HCT116 (cell line): ENCODE results near the gene FREY1.

Experiments
- CEBPB ChIP-seq: IDR thresholded peaks from 2 replicates; pipeline ENCODE4 v1.6.1; 2012; ENCODE audit warnings: low read depth
- ELF1 ChIP-seq: IDR thresholded peaks from 2 replicates; pipeline ENCODE4 v1.6.1; 2012; ENCODE audit warnings: low read depth, borderline replicate concordance
- EZH2 ChIP-seq: fragments of 200-600 bp; sonication (generic); IDR thresholded peaks from 2 replicates; pipeline ENCODE4 v1.6.1; 2017; ENCODE audit warnings: antibody characterized with exemption, mixed run types
- EZH2phosphoT487 ChIP-seq: fragments of 200-600 bp; IDR thresholded peaks from 2 replicates; pipeline ENCODE4 v1.6.1; 2018; ENCODE audit warnings: antibody characterized with exemption, borderline replicate concordance
- POLR2A ChIP-seq: IDR thresholded peaks from 2 replicates; pipeline ENCODE4 v1.7.0; 2011; ENCODE audit warnings: borderline replicate concordance; ENCODE audit not compliant: insufficient read depth, insufficient read length; ENCODE audit errors: extremely low read depth
- POLR2AphosphoS5 ChIP-seq: IDR thresholded peaks from 2 replicates; pipeline ENCODE4 v1.6.1; 2011; ENCODE audit warnings: mild to moderate bottlenecking, low read depth, low read length, moderate library complexity
- SIN3A ChIP-seq: IDR thresholded peaks from 2 replicates; pipeline ENCODE4 v1.6.1; 2012; ENCODE audit warnings: low read depth
- SP1 ChIP-seq: IDR thresholded peaks from 2 replicates; pipeline ENCODE4 v1.6.1; 2012; ENCODE audit warnings: low read depth
- TCF7L2 ChIP-seq: IDR thresholded peaks from 2 replicates; pipeline ENCODE4 v1.7.0; 2011; ENCODE audit warnings: borderline replicate concordance, inconsistent platforms; ENCODE audit not compliant: insufficient read depth, insufficient read length; ENCODE audit errors: extremely low read depth
- YY1 ChIP-seq: IDR thresholded peaks from 2 replicates; pipeline ENCODE4 v1.6.1; 2011; ENCODE audit warnings: low read length, low read depth, moderate library complexity, mild to moderate bottlenecking; ENCODE audit not compliant: insufficient replicate concordance; ENCODE audit errors: extremely low read depth
- ZNF274 ChIP-seq: fragments of 200-500 bp; sonication (Bioruptor generic); IDR thresholded peaks from 2 replicates; pipeline ENCODE4 v1.6.1; 2014; ENCODE audit warnings: mild to moderate bottlenecking, low read depth, low read length, inconsistent platforms
- TF ChIP-seq, protein P1 (sequence below): IDR thresholded peaks from 2 replicates; pipeline ENCODE4 v1.6.1; 2012
- TF ChIP-seq, protein P2 (sequence below), 3 experiments: fragments of 200-600 bp in 1 of 3; sonication (generic) in 1 of 3; IDR thresholded peaks in 2 of 3; conservative IDR thresholded peaks in 1 of 3; 2 replicates each; pipeline ENCODE4 v1.5.1; 2012 to 2017; ENCODE audit warnings: low read depth in 2 of 3, low read length in 2 of 3, antibody characterized with exemption in 1 of 3, borderline replicate concordance in 1 of 3, control low read depth in 1 of 3, mild to moderate bottlenecking in 1 of 3, mixed read lengths in 1 of 3, mixed run types in 1 of 3, moderate library complexity in 1 of 3; ENCODE audit not compliant: insufficient read depth in 1 of 3
- TF ChIP-seq, protein P3 (sequence below): IDR thresholded peaks from 2 replicates; pipeline ENCODE4 v1.6.1; 2012; ENCODE audit warnings: low read depth

DNA sequence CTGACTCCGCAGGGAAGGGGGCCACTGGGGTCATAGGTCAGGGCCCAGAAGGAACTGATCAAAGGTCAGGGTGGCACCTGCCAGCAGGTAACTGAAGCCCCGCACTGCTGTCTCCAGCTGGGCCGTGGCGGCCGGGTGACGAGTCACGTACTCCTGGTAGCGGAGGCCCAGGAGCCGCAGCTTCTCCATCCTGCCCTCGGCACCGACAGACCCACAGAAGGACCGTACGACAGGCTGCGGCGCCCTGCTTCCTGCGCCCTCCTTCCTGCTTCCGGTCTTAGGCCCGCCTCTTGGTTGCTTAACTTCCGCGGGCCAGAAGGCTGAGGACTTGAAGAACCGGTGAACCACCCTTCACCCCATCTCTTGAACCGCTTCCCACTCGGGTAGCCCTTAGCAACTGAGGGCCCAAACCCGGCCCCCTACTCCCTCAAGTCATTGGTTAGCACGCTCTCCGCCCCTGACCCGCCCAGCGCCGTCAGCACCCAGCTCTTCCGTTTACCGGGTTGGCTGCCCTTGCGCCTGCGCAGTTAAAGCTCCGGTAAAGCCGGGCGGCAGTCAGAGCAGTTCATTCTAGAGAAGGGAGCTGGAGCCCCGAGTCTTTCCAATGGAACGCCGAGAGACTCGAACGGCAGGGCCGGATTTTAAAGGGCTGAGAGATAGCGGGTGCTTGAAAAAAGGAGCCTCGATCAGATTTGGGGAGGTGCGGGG, 10.7 kb upstream of the FREY1 start, which contains the start of gene PEX16:
- TF ChIP-seq POLR2A (no peak), YY1 (no peak), CEBPB (peak; percentile 95), ZNF274 (no peak), EZH2 (no peak), ELF1 (peak; percentile 93; the same call in 1 of the 2 replicates), POLR2AphosphoS5 (peak; percentile 78), SP1 (peak; percentile 74), TCF7L2 (no peak), EZH2phosphoT487 (no peak), SIN3A (peak; percentile 77; the same call in 1 of the 2 replicates)
- TF ChIP-seq, protein P1, sequence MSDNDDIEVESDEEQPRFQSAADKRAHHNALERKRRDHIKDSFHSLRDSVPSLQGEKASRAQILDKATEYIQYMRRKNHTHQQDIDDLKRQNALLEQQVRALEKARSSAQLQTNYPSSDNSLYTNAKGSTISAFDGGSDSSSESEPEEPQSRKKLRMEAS = peak; percentile 26; the same call in 1 of the 2 replicates
- TF ChIP-seq, protein P2, sequence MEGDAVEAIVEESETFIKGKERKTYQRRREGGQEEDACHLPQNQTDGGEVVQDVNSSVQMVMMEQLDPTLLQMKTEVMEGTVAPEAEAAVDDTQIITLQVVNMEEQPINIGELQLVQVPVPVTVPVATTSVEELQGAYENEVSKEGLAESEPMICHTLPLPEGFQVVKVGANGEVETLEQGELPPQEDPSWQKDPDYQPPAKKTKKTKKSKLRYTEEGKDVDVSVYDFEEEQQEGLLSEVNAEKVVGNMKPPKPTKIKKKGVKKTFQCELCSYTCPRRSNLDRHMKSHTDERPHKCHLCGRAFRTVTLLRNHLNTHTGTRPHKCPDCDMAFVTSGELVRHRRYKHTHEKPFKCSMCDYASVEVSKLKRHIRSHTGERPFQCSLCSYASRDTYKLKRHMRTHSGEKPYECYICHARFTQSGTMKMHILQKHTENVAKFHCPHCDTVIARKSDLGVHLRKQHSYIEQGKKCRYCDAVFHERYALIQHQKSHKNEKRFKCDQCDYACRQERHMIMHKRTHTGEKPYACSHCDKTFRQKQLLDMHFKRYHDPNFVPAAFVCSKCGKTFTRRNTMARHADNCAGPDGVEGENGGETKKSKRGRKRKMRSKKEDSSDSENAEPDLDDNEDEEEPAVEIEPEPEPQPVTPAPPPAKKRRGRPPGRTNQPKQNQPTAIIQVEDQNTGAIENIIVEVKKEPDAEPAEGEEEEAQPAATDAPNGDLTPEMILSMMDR (IDR thresholded peaks at IDR 0.05 in 2 of 3, conservative IDR thresholded peaks at IDR 0.05 in 1 of 3; ENCODE audit: borderline replicate concordance in 1 of 3, insufficient read depth in 1 of 3, low read depth in 2 of 3, low read length in 2 of 3) = no peak
- TF ChIP-seq, protein P3, sequence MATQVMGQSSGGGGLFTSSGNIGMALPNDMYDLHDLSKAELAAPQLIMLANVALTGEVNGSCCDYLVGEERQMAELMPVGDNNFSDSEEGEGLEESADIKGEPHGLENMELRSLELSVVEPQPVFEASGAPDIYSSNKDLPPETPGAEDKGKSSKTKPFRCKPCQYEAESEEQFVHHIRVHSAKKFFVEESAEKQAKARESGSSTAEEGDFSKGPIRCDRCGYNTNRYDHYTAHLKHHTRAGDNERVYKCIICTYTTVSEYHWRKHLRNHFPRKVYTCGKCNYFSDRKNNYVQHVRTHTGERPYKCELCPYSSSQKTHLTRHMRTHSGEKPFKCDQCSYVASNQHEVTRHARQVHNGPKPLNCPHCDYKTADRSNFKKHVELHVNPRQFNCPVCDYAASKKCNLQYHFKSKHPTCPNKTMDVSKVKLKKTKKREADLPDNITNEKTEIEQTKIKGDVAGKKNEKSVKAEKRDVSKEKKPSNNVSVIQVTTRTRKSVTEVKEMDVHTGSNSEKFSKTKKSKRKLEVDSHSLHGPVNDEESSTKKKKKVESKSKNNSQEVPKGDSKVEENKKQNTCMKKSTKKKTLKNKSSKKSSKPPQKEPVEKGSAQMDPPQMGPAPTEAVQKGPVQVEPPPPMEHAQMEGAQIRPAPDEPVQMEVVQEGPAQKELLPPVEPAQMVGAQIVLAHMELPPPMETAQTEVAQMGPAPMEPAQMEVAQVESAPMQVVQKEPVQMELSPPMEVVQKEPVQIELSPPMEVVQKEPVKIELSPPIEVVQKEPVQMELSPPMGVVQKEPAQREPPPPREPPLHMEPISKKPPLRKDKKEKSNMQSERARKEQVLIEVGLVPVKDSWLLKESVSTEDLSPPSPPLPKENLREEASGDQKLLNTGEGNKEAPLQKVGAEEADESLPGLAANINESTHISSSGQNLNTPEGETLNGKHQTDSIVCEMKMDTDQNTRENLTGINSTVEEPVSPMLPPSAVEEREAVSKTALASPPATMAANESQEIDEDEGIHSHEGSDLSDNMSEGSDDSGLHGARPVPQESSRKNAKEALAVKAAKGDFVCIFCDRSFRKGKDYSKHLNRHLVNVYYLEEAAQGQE = no peak
